Astrocyte (in vitro differentiated cells and primary cell): Measurements from ENCODE around the gene DNAH11.

Experiments
- EZH2 ChIP-seq: IDR thresholded peaks from 2 replicates; pipeline ENCODE4 v1.6.1; 2012; ENCODE audit warnings: mild to moderate bottlenecking, low read length, inconsistent platforms; ENCODE audit not compliant: insufficient read depth
- TF ChIP-seq, protein P1 (sequence below): IDR thresholded peaks from 2 replicates; pipeline ENCODE4 v1.5.1; 2011; ENCODE audit warnings: low read depth, mild to moderate bottlenecking, inconsistent platforms, low read length, moderate library complexity; ENCODE audit not compliant: insufficient read depth

DNA sequence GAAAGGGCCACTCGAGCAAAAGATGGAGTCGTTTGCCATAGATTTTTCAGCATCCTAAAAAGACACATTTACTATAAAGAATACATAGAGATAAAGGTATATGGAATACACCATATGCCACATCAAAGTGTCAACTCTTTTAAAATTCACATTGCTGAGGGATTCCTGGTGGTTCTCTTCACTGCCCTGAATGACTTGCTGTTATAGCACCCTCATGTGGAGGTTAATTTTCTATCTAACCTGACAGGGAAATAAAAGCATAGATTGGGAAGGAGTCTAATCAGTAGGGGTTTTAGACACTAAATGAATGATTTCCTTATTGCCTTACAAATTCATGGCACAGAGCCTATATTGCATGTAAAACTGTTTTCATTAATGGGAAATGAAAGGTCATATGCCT is 25.9 kb downstream of the DNAH11 start:
- TF ChIP-seq, protein P1, sequence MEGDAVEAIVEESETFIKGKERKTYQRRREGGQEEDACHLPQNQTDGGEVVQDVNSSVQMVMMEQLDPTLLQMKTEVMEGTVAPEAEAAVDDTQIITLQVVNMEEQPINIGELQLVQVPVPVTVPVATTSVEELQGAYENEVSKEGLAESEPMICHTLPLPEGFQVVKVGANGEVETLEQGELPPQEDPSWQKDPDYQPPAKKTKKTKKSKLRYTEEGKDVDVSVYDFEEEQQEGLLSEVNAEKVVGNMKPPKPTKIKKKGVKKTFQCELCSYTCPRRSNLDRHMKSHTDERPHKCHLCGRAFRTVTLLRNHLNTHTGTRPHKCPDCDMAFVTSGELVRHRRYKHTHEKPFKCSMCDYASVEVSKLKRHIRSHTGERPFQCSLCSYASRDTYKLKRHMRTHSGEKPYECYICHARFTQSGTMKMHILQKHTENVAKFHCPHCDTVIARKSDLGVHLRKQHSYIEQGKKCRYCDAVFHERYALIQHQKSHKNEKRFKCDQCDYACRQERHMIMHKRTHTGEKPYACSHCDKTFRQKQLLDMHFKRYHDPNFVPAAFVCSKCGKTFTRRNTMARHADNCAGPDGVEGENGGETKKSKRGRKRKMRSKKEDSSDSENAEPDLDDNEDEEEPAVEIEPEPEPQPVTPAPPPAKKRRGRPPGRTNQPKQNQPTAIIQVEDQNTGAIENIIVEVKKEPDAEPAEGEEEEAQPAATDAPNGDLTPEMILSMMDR, result no peak
- TF ChIP-seq EZH2, result no peak
